Stimulated activated naive CD4-positive, alpha-beta T cell (primary cell): ENCODE measurements around the gene STATH.
"Not testable (repeated sequence)": the region's sequence is repeated elsewhere in the genome, so short reads cannot be mapped to it uniquely, and the experiment has no call there.

ENCODE experiments used
- DNase-seq, 6 experiments: peaks; one replicate each; lab custom pipeline; 2025; lab: John Stamatoyannopoulos, UW

The STATH gene

GRCh38 chr4:69995526-69996016 is at the start of gene STATH:
STATH (plus strand) TSS chr4:69995966; CDS start chr4:69998438, 2,472 bp downstream.
- DNase-seq, result no peak

GRCh38 chr4:69951602-69952001 is 44.2 kb upstream of the STATH start:
- no peak for DNase-seq

- DNase-seq, result no peak
Measured at GRCh38 chr4:69957209-69957608, 38.6 kb upstream of the STATH start.

GRCh38 chr4:69965628-69966027 is 30.1 kb upstream of the STATH start, which contains the start of gene CSN2:
CSN2 (minus strand) TSS chr4:69965728; CDS start chr4:69960995, 4,733 bp downstream.
- DNase-seq, result no peak

GRCh38 chr4:69970071-69970470 is 25.7 kb upstream of the STATH start:
- no peak for DNase-seq

GRCh38 chr4:69974631-69975030 is 21.1 kb upstream of the STATH start:
- DNase-seq, result no peak

GRCh38 chr4:69977582-69977981 is 18.2 kb upstream of the STATH start:
- no peak for DNase-seq

- no peak for DNase-seq
Measured at GRCh38 chr4:69984030-69984443, 11.7 kb upstream of the STATH start.

- no peak for DNase-seq
Measured at GRCh38 chr4:69986663-69987062, 9.1 kb upstream of the STATH start.

GRCh38 chr4:69991016-69991415 is 4.8 kb upstream of the STATH start:
- no peak for DNase-seq

- DNase-seq, result no peak
Measured at GRCh38 chr4:69994782-69995181, 984 bp upstream of the STATH start.

- DNase-seq, result no peak
Measured at GRCh38 chr4:69999420-69999819, 3.7 kb downstream of the STATH start.

- DNase-seq, result no peak
Measured at GRCh38 chr4:70000711-70001110, 4.9 kb downstream of the STATH start.

- DNase-seq, result no peak
Measured at GRCh38 chr4:70002507-70002906, 6.7 kb downstream of the STATH start.

GRCh38 chr4:70008771-70009170 is 13.0 kb downstream of the STATH start:
- no peak for DNase-seq

GRCh38 chr4:70019006-70019405 is 23.2 kb downstream of the STATH start:
- not testable (repeated sequence) for DNase-seq

GRCh38 chr4:70023218-70023617 is 27.5 kb downstream of the STATH start:
- no peak for DNase-seq

- DNase-seq, result no peak
Measured at GRCh38 chr4:70027011-70027410, 31.2 kb downstream of the STATH start.

- DNase-seq, result not testable (repeated sequence)
Measured at GRCh38 chr4:70028159-70028558, 32.4 kb downstream of the STATH start, which contains the start of gene HTN3. HTN3 (plus strand) TSS chr4:70028459; CDS start chr4:70030741, 2,282 bp downstream.

- DNase-seq, result not testable (repeated sequence)
Measured at GRCh38 chr4:70037559-70037958, 41.8 kb downstream of the STATH start.

- not testable (repeated sequence) for DNase-seq
Measured at GRCh38 chr4:70039928-70040327, 44.2 kb downstream of the STATH start.

- no peak for DNase-seq
Measured at GRCh38 chr4:70041652-70042286, 46.0 kb downstream of the STATH start.

GRCh38 chr4:70050138-70050537 is 54.4 kb downstream of the STATH start, which contains the start of gene HTN1:
HTN1 (plus strand) TSS chr4:70050438; CDS start chr4:70053077, 2,639 bp downstream.
- DNase-seq, result not testable (repeated sequence)
